ENCODE data around the gene PPP1R14B.

Gene PPP1R14B

GRCh38 chr11:64222651-64223000 lies 24.1 kb downstream of the PPP1R14B start:
- no peaks in the 10 kb centered on the region for H3K4me1 ChIP-seq (ENCODE audit: control insufficient read depth, low read depth, low read length)
- no peak overlapping the region for H3K4me3 ChIP-seq (ENCODE audit: low read length)
- no peak overlapping the region for H3K9ac ChIP-seq (ENCODE audit: low read length)
- H3K27ac ChIP-seq (ENCODE audit: low read length), result no peak overlapping the region
- H3K27me3 ChIP-seq (ENCODE audit: control insufficient read depth, insufficient read depth, low read length), result no peaks in the 10 kb centered on the region
- H3K9me3 ChIP-seq (ENCODE audit: control insufficient read depth, low read depth, low read length), result no peaks in the 10 kb centered on the region
- peaks cover 6% of the 10 kb centered on the region for H3K36me3 ChIP-seq (ENCODE audit: control insufficient read depth, low read depth, low read length)

GRCh38 chr11:64220798-64221197 lies 25.9 kb downstream of the PPP1R14B start:
- Histone ChIP-seq H3K36me3 (ENCODE audit: control insufficient read depth, low read depth, low read length) (peaks cover 6% of the 10 kb centered on the region), H3K4me1 (ENCODE audit: control insufficient read depth, low read depth, low read length) (no peaks in the 10 kb centered on the region), H3K27me3 (ENCODE audit: control insufficient read depth, insufficient read depth, low read length) (no peaks in the 10 kb centered on the region), H3K9ac (ENCODE audit: low read length) (no peak overlapping the region), H3K4me3 (ENCODE audit: low read length) (no peak overlapping the region), H3K27ac (ENCODE audit: low read length) (no peak overlapping the region), H3K9me3 (ENCODE audit: control insufficient read depth, low read depth, low read length) (no peaks in the 10 kb centered on the region)

- Histone ChIP-seq H3K27me3 (ENCODE audit: control insufficient read depth, insufficient read depth, low read length) (no peaks in the 10 kb centered on the region), H3K9ac (ENCODE audit: low read length) (no peak overlapping the region), H3K27ac (ENCODE audit: low read length) (no peak overlapping the region)
These were observed 26.5 kb downstream of the PPP1R14B start for GRCh38 chr11:64220271-64220670.

GRCh38 chr11:64219755-64220154 lies 27.0 kb downstream of the PPP1R14B start:
- no peaks in the 10 kb centered on the region for H3K9me3 ChIP-seq (ENCODE audit: control insufficient read depth, low read depth, low read length)
- H3K36me3 ChIP-seq (ENCODE audit: control insufficient read depth, low read depth, low read length), result peaks cover 6% of the 10 kb centered on the region
- no peak overlapping the region for H3K27ac ChIP-seq (ENCODE audit: low read length)
- H3K9ac ChIP-seq (ENCODE audit: low read length), result no peak overlapping the region
- H3K4me3 ChIP-seq (ENCODE audit: low read length), result no peak overlapping the region
- no peaks in the 10 kb centered on the region for H3K27me3 ChIP-seq (ENCODE audit: control insufficient read depth, insufficient read depth, low read length)
- H3K4me1 ChIP-seq (ENCODE audit: control insufficient read depth, low read depth, low read length), result no peaks in the 10 kb centered on the region

More at GRCh38 chr11:64220271-64220670, 26.5 kb downstream of the PPP1R14B start:
- Histone ChIP-seq H3K4me3 (ENCODE audit: low read length) (no peak overlapping the region), H3K9me3 (ENCODE audit: control insufficient read depth, low read depth, low read length) (no peaks in the 10 kb centered on the region), H3K36me3 (ENCODE audit: control insufficient read depth, low read depth, low read length) (peaks cover 6% of the 10 kb centered on the region), H3K4me1 (ENCODE audit: control insufficient read depth, low read depth, low read length) (no peaks in the 10 kb centered on the region)

- H3K4me3 ChIP-seq (ENCODE audit: low read length), result no peak overlapping the region
These were observed 27.4 kb downstream of the PPP1R14B start for GRCh38 chr11:64219354-64219684.

GRCh38 chr11:64218628-64219353 lies 28.0 kb downstream of the PPP1R14B start:
- peaks cover 6% of the 10 kb centered on the region for H3K36me3 ChIP-seq (ENCODE audit: control insufficient read depth, low read depth, low read length)
- H3K9me3 ChIP-seq (ENCODE audit: control insufficient read depth, low read depth, low read length), result no peaks in the 10 kb centered on the region
- no peaks in the 10 kb centered on the region for H3K4me1 ChIP-seq (ENCODE audit: control insufficient read depth, low read depth, low read length)
- H3K27ac ChIP-seq (ENCODE audit: low read length), result no peak overlapping the region
- H3K27me3 ChIP-seq (ENCODE audit: control insufficient read depth, insufficient read depth, low read length), result no peaks in the 10 kb centered on the region
- no peak overlapping the region for H3K9ac ChIP-seq (ENCODE audit: low read length)
- no peak overlapping the region for H3K4me3 ChIP-seq (ENCODE audit: low read length)

More at GRCh38 chr11:64219354-64219684, 27.4 kb downstream of the PPP1R14B start:
- Histone ChIP-seq H3K36me3 (ENCODE audit: control insufficient read depth, low read depth, low read length) (peaks cover 6% of the 10 kb centered on the region), H3K4me1 (ENCODE audit: control insufficient read depth, low read depth, low read length) (no peaks in the 10 kb centered on the region), H3K27me3 (ENCODE audit: control insufficient read depth, insufficient read depth, low read length) (no peaks in the 10 kb centered on the region), H3K9me3 (ENCODE audit: control insufficient read depth, low read depth, low read length) (no peaks in the 10 kb centered on the region), H3K27ac (ENCODE audit: low read length) (no peak overlapping the region), H3K9ac (ENCODE audit: low read length) (no peak overlapping the region)

GRCh38 chr11:64216879-64217278 lies 29.9 kb downstream of the PPP1R14B start:
- no peak overlapping the region for H3K9ac ChIP-seq (ENCODE audit: low read length)
- no peaks in the 10 kb centered on the region for H3K27me3 ChIP-seq (ENCODE audit: control insufficient read depth, insufficient read depth, low read length)
- peaks cover 9% of the 10 kb centered on the region for H3K36me3 ChIP-seq (ENCODE audit: control insufficient read depth, low read depth, low read length)
- no peaks in the 10 kb centered on the region for H3K4me1 ChIP-seq (ENCODE audit: control insufficient read depth, low read depth, low read length)
- H3K9me3 ChIP-seq (ENCODE audit: control insufficient read depth, low read depth, low read length), result no peaks in the 10 kb centered on the region
- H3K4me3 ChIP-seq (ENCODE audit: low read length), result no peak overlapping the region
- no peak overlapping the region for H3K27ac ChIP-seq (ENCODE audit: low read length)

GRCh38 chr11:64211181-64211872 lies 35.4 kb downstream of the PPP1R14B start:
- no peaks in the 10 kb centered on the region for H3K4me1 ChIP-seq (ENCODE audit: control insufficient read depth, low read depth, low read length)
- H3K9ac ChIP-seq (ENCODE audit: low read length), result no peak overlapping the region
- H3K27ac ChIP-seq (ENCODE audit: low read length), result no peak overlapping the region
- no peak overlapping the region for H3K4me3 ChIP-seq (ENCODE audit: low read length)
- peaks cover 12% of the 10 kb centered on the region for H3K36me3 ChIP-seq (ENCODE audit: control insufficient read depth, low read depth, low read length)
- no peaks in the 10 kb centered on the region for H3K27me3 ChIP-seq (ENCODE audit: control insufficient read depth, insufficient read depth, low read length)
- H3K9me3 ChIP-seq (ENCODE audit: control insufficient read depth, low read depth, low read length), result no peaks in the 10 kb centered on the region

GRCh38 chr11:64210301-64211020 lies 36.3 kb downstream of the PPP1R14B start:
- peaks cover 21% of the 10 kb centered on the region for H3K36me3 ChIP-seq (ENCODE audit: control insufficient read depth, low read depth, low read length)
- no peaks in the 10 kb centered on the region for H3K9me3 ChIP-seq (ENCODE audit: control insufficient read depth, low read depth, low read length)
- no peaks in the 10 kb centered on the region for H3K27me3 ChIP-seq (ENCODE audit: control insufficient read depth, insufficient read depth, low read length)
- no peak overlapping the region for H3K9ac ChIP-seq (ENCODE audit: low read length)
- H3K4me1 ChIP-seq (ENCODE audit: control insufficient read depth, low read depth, low read length), result no peaks in the 10 kb centered on the region
- no peak overlapping the region for H3K4me3 ChIP-seq (ENCODE audit: low read length)
- no peak overlapping the region for H3K27ac ChIP-seq (ENCODE audit: low read length)

GRCh38 chr11:64209563-64209843 lies 37.2 kb downstream of the PPP1R14B start:
- H3K4me3 ChIP-seq (ENCODE audit: low read length), result no peak overlapping the region
- no peaks in the 10 kb centered on the region for H3K27me3 ChIP-seq (ENCODE audit: control insufficient read depth, insufficient read depth, low read length)
- no peak overlapping the region for H3K9ac ChIP-seq (ENCODE audit: low read length)
- H3K27ac ChIP-seq (ENCODE audit: low read length), result no peak overlapping the region
- no peaks in the 10 kb centered on the region for H3K9me3 ChIP-seq (ENCODE audit: control insufficient read depth, low read depth, low read length)
- H3K4me1 ChIP-seq (ENCODE audit: control insufficient read depth, low read depth, low read length), result no peaks in the 10 kb centered on the region
- peaks cover 25% of the 10 kb centered on the region for H3K36me3 ChIP-seq (ENCODE audit: control insufficient read depth, low read depth, low read length)

- H3K4me3 ChIP-seq (ENCODE audit: low read length), result no peak overlapping the region
- H3K27ac ChIP-seq (ENCODE audit: low read length), result no peak overlapping the region
- H3K36me3 ChIP-seq (ENCODE audit: control insufficient read depth, low read depth, low read length), result peaks cover 29% of the 10 kb centered on the region
- H3K9me3 ChIP-seq (ENCODE audit: control insufficient read depth, low read depth, low read length), result no peaks in the 10 kb centered on the region
- no peaks in the 10 kb centered on the region for H3K4me1 ChIP-seq (ENCODE audit: control insufficient read depth, low read depth, low read length)
- H3K27me3 ChIP-seq (ENCODE audit: control insufficient read depth, insufficient read depth, low read length), result no peaks in the 10 kb centered on the region
- H3K9ac ChIP-seq (ENCODE audit: low read length), result no peak overlapping the region
These were observed 37.8 kb downstream of the PPP1R14B start for GRCh38 chr11:64208796-64209562.

All from iPS-18a (cell line).